GM23338 (cell line): ENCODE results near the gene SKIC8.

Source experiments
- CREB1 ChIP-seq: fragments of 250-450 bp; sonication (Bioruptor Pico); IDR thresholded peaks from 2 replicates; pipeline ENCODE4 v1.5.0; 2020; ENCODE audit warnings: low read depth, mild to moderate bottlenecking, moderate library complexity
- CTCF ChIP-seq, 2 experiments: fragments of 200-600 bp in 1 of 2; sonication (generic) in 1 of 2; conservative IDR thresholded peaks; 2 replicates each; pipeline versions ENCODE4 v1.5.1 to v1.6.1; 2016 to 2017; ENCODE audit warnings: antibody characterized with exemption in 2 of 2, low read depth in 2 of 2, mild to moderate bottlenecking in 2 of 2, moderate library complexity in 1 of 2
- EZH2 ChIP-seq: fragments of 200-600 bp; sonication (generic); IDR thresholded peaks from one replicate; pipeline ENCODE4 v1.8.0; 2017; ENCODE audit warnings: antibody characterized with exemption, mild to moderate bottlenecking, low read depth; ENCODE audit not compliant: unreplicated experiment
- EZH2phosphoT487 ChIP-seq: fragments of 200-600 bp; sonication (generic); IDR thresholded peaks from one replicate; pipeline ENCODE4 v1.8.1; 2018; ENCODE audit warnings: antibody characterized with exemption; ENCODE audit not compliant: unreplicated experiment
- POLR2AphosphoS5 ChIP-seq: IDR thresholded peaks from 2 replicates; pipeline ENCODE4 v1.6.1; 2016; ENCODE audit warnings: antibody characterized with exemption, low read depth
- REST ChIP-seq: IDR thresholded peaks from one replicate; pipeline ENCODE4 v1.6.1; 2018; ENCODE audit warnings: antibody characterized with exemption; ENCODE audit not compliant: unreplicated experiment
- STAT1 ChIP-seq: IDR thresholded peaks from one replicate; pipeline ENCODE4 v1.6.1; 2016; ENCODE audit warnings: antibody characterized with exemption; ENCODE audit not compliant: unreplicated experiment
- ZNF114 ChIP-seq: fragments of 250-450 bp; sonication (Bioruptor Pico); IDR thresholded peaks from 2 replicates; pipeline ENCODE4 v1.5.0; 2020; ENCODE audit warnings: mild to moderate bottlenecking, moderate library complexity
- ZNF462 ChIP-seq: fragments of 250-450 bp; sonication (Bioruptor Pico); IDR thresholded peaks from 2 replicates; pipeline ENCODE4 v1.5.0; 2020; ENCODE audit warnings: mild to moderate bottlenecking, moderate library complexity

- TF ChIP-seq EZH2 (no peak), CTCF (conservative IDR thresholded peaks at IDR 0.05; ENCODE audit: low read depth in 2 of 2) (no peak), CREB1 (CRISPR knock-in tag) (no peak), STAT1 (no peak), POLR2AphosphoS5 (no peak), REST (no peak), ZNF114 (CRISPR knock-in tag) (no peak), ZNF462 (CRISPR knock-in tag) (no peak), EZH2phosphoT487 (no peak)
Measured at GRCh38 chr15:78233496-78233895, 65.9 kb downstream of the SKIC8 start.
